GM13976 (cell line): Measurements from ENCODE around the gene SCD5.
A peak's percentile ranks its signal among the peaks of the same experiment; 100 is the strongest.

Experiments used
- DNase-seq: peaks from one replicate; pipeline ENCODE4 v3.0.0; 2012; ENCODE audit warnings: low spot score
- CTCF ChIP-seq: IDR thresholded peaks from 2 replicates; pipeline ENCODE4 v1.5.1; 2012; ENCODE audit warnings: borderline replicate concordance, mild to moderate bottlenecking; ENCODE audit not compliant: insufficient read depth; ENCODE audit errors: extremely low read depth, missing control alignments, control extremely low read depth
- in situ Hi-C: fragments of 300-500 bp; cut with MboI; formaldehyde crosslinking; loops from one replicate; pipeline ENCODE4 v1.12.0; 2022; ENCODE audit warnings: low sequenced_read_pairs, mixed read lengths, inconsistent platforms; ENCODE audit not compliant: unreplicated experiment

Gene SCD5

GRCh38 chr4:82737354-82737753 is 61.2 kb downstream of the SCD5 start:
- no peak for TF ChIP-seq CTCF
- DNase-seq: no peak
- in situ Hi-C loops: loop anchor here (10.0 kb wide), 1 partner anchor 273 kb away; no protein-coding TSS in a partner anchor

GRCh38 chr4:82733636-82734035 is 65.0 kb downstream of the SCD5 start:
- in situ Hi-C loops: loop anchor here (10.0 kb wide), 1 partner anchor 269 kb away; no protein-coding TSS in a partner anchor
- TF ChIP-seq CTCF: no peak
- DNase-seq: no peak

GRCh38 chr4:82728301-82728700 is 70.3 kb downstream of the SCD5 start:
- TF ChIP-seq CTCF: no peak
- DNase-seq: no peak
- in situ Hi-C loops: no loop called here

- no peak for DNase-seq
- in situ Hi-C loops: no loop called here
- no peak for TF ChIP-seq CTCF
Observed at GRCh38 chr4:82726596-82726995, 72.0 kb downstream of the SCD5 start.

- DNase-seq: peak; percentile 52
- peak; percentile 65 for TF ChIP-seq CTCF
- in situ Hi-C loops: no loop called here
Observed at GRCh38 chr4:82721819-82722423, 76.7 kb downstream of the SCD5 start.

- TF ChIP-seq CTCF: no peak
- in situ Hi-C loops: no loop called here
- no peak for DNase-seq
Observed at GRCh38 chr4:82718162-82718940, 80.2 kb downstream of the SCD5 start.
